K562 (cell line): Measurements from ENCODE around the gene ORC3. TPM values are rescaled to one million over a fixed set of nuclear protein-coding genes. Genes with fewer than 3 reads are reported as not detected.
A peak's percentile ranks its signal among the peaks of the same experiment; 100 is the strongest.

Source experiments
- ATAC-seq: fragments of 200-7000 bp; cut with Tn5 transposase; 3 replicates; pipeline ENCODE4 v1.9.1; 2020; ENCODE audit warnings: moderate library complexity
- BruUV-seq: library from RNA; stranded (reverse); fragments of 400-500 nt; replicated peaks from 2 replicates; lab custom pipeline; 2021; lab: Mats Ljungman, UMichigan
- CTCF ChIA-PET: fragments of 300-600 bp; formaldehyde crosslinking; extraction: SDS; loops from one replicate; lab custom pipeline; 2021; ENCODE audit warnings: low intra/inter-chr PET ratio; lab: Yijun Ruan, JAX
- POLR2A ChIA-PET: fragments of 300-600, 350-650 bp; sonication (Branson Sonifier 250); formaldehyde crosslinking; extraction: SDS; loops from one replicate; lab custom pipeline; 2021; ENCODE audit warnings: antibody characterized with exemption, inconsistent platforms; lab: Yijun Ruan, JAX
- DNase-seq, 4 experiments: peaks; one replicate each; pipeline versions ENCODE4 v3.0.0 to v3.0.0-alpha.2; 2011 to 2018; ENCODE audit warnings: low spot score in 3 of 4, mixed read lengths in 3 of 4; ENCODE audit errors: extremely low read depth in 1 of 4
- FAIRE-seq: peaks from 2 replicates; lab custom pipeline; 2011; peaks lifted over from hg19 to GRCh38; lab: Jason Lieb, UNC
- H2AFZ ChIP-seq: 2 replicates; pipeline ENCODE4 v1.6.0; 2011; ENCODE audit warnings: low read depth, low read length, control low read depth, inconsistent platforms
- H3K27ac ChIP-seq: fragments of 200-600 bp; 3 replicates; pipeline ENCODE4 v1.8.0; 2011; ENCODE audit warnings: low read depth, mild to moderate bottlenecking, control low read depth, inconsistent platforms, low read length, moderate library complexity, mixed read lengths; ENCODE audit errors: extremely low read depth
- H3K27me3 ChIP-seq, 2 experiments: fragments of 300-600 bp in 1 of 2; 2 replicates in 1 of 2; 3 replicates in 1 of 2; pipeline versions ENCODE4 v1.6.0 to v1.8.0; 2011; ENCODE audit warnings: inconsistent platforms in 2 of 2, low read length in 2 of 2, mild to moderate bottlenecking in 1 of 2, mixed read lengths in 1 of 2, moderate library complexity in 1 of 2; ENCODE audit not compliant: control insufficient read depth in 2 of 2, insufficient read depth in 2 of 2
- H3K36me3 ChIP-seq: fragments of 300-600 bp; 3 replicates; pipeline ENCODE4 v1.8.0; 2011; ENCODE audit warnings: mild to moderate bottlenecking, low read length, inconsistent platforms; ENCODE audit not compliant: control insufficient read depth, insufficient read depth
- H3K4me1 ChIP-seq, 2 experiments: fragments of 200-600 bp in 1 of 2; replicated peaks in 1 of 2; 2 replicates in 1 of 2; 3 replicates in 1 of 2; pipeline versions ENCODE4 v1.5.1 to v1.8.0; 2011; ENCODE audit warnings: inconsistent platforms in 2 of 2, low read length in 2 of 2, mild to moderate bottlenecking in 1 of 2, mixed read lengths in 1 of 2, moderate library complexity in 1 of 2; ENCODE audit not compliant: control insufficient read depth in 2 of 2, insufficient read depth in 2 of 2
- H3K4me2 ChIP-seq: 2 replicates; pipeline ENCODE4 v1.6.1; 2011; ENCODE audit warnings: low read length, control low read depth, inconsistent platforms, mixed read lengths; ENCODE audit not compliant: insufficient read depth
- H3K4me3 ChIP-seq: fragments of 200-600 bp; sonication (generic), shearing (Covaris generic); 2 replicates; pipeline ENCODE4 v1.5.1; 2016; ENCODE audit warnings: control low read depth, inconsistent platforms
- H3K79me2 ChIP-seq: fragments of 200-600 bp; 3 replicates; pipeline ENCODE4 v1.8.0; 2011; ENCODE audit warnings: low read length, inconsistent platforms; ENCODE audit not compliant: control insufficient read depth, insufficient read depth
- H3K9ac ChIP-seq, 2 experiments: 2 replicates each; pipeline versions ENCODE4 v1.6.0 to v1.6.1; 2011; ENCODE audit warnings: low read depth in 2 of 2, low read length in 2 of 2, control low read depth in 1 of 2, inconsistent platforms in 1 of 2, mild to moderate bottlenecking in 1 of 2, mixed read lengths in 1 of 2; ENCODE audit not compliant: insufficient read depth in 1 of 2
- H3K9me1 ChIP-seq: one replicate; pipeline ENCODE4 v1.6.0; 2011; ENCODE audit warnings: inconsistent platforms, mild to moderate bottlenecking, low read length, moderate library complexity; ENCODE audit not compliant: control insufficient read depth, insufficient read depth
- H3K9me3 ChIP-seq: replicated peaks from 2 replicates; pipeline ENCODE4 v1.5.1; 2011; ENCODE audit warnings: low read depth, low read length, inconsistent platforms; ENCODE audit not compliant: control insufficient read depth, insufficient read depth
- H4K20me1 ChIP-seq: replicated peaks from 2 replicates; pipeline ENCODE4 v1.6.1; 2011; ENCODE audit warnings: low read length, inconsistent platforms, mixed read lengths; ENCODE audit not compliant: control insufficient read depth, insufficient read depth
- CHD7 ChIP-seq: fragments of 200-600 bp; sonication (generic); IDR thresholded peaks from one replicate; pipeline ENCODE4 v1.6.1; 2012; ENCODE audit warnings: mild to moderate bottlenecking, low read depth, low read length, inconsistent platforms
- EZH2 ChIP-seq: IDR thresholded peaks from 2 replicates; pipeline ENCODE4 v1.6.1; 2012; ENCODE audit warnings: low read depth, mild to moderate bottlenecking, inconsistent platforms, low read length, borderline replicate concordance
- ILK ChIP-seq: fragments of 450-650 bp; IDR thresholded peaks from 2 replicates; pipeline ENCODE4 v1.6.1; 2016; ENCODE audit warnings: missing genetic modification characterization, low read depth, mild to moderate bottlenecking, missing compliant biosample characterization, moderate library complexity, borderline replicate concordance
- KLF13 ChIP-seq: fragments of 450-650 bp; IDR thresholded peaks from 2 replicates; pipeline ENCODE4 v1.6.1; 2016; ENCODE audit warnings: missing genetic modification characterization, low read depth, mild to moderate bottlenecking, missing compliant biosample characterization, moderate library complexity, borderline replicate concordance
- PREB ChIP-seq: sonication (generic); formaldehyde crosslinking; IDR thresholded peaks from 2 replicates; pipeline ENCODE4 v1.8.1; 2023; ENCODE audit warnings: mild to moderate bottlenecking, missing genetic modification reagents
- RAD21 ChIP-seq, 2 experiments: fragments of 250-450 bp in 1 of 2; fragments of 450-650 bp in 1 of 2; sonication (Bioruptor Pico) in 1 of 2; formaldehyde crosslinking in 1 of 2; IDR thresholded peaks in 1 of 2; conservative IDR thresholded peaks in 1 of 2; 2 replicates each; pipeline versions ENCODE4 v1.4.0 to v1.8.0; 2020 to 2022; ENCODE audit warnings: mild to moderate bottlenecking in 2 of 2, moderate library complexity in 1 of 2
- TRIM24 ChIP-seq, 2 experiments: fragments of 450-650 bp; IDR thresholded peaks; 2 replicates each; pipeline ENCODE4 v1.6.1; 2016
- ZBTB26 ChIP-seq: fragments of 450-650 bp; formaldehyde crosslinking; IDR thresholded peaks from 2 replicates; pipeline ENCODE4 v1.4.0; 2022; ENCODE audit warnings: missing genetic modification characterization
- in situ Hi-C: fragments of 300-500 bp; cut with MboI; formaldehyde crosslinking; loops from 4 replicates; pipeline ENCODE4 v1.15.0; 2018; ENCODE audit warnings: inconsistent platforms, mixed read lengths
- intact Hi-C: fragments of 100-400 bp; cut with micrococcal nuclease; formaldehyde crosslinking; loops from 2 replicates; pipeline ENCODE4 v1.14.2; 2022
- polyA plus RNA-seq, 8 experiments: library from polyadenylated mRNA; depleted of rRNA in 4 of 8; stranded (reverse) in 5 of 8; unstranded in 3 of 8; fragments of >200 nt; fragmentation: Nextera tagmentation in 2 of 8; fragmentation: Illumina TruSeq in 1 of 8; extraction: Ambion mirVana in 2 of 8; extraction: Trizol in 1 of 8; gene quantifications; 2 replicates each; pipeline versions ENCODE4 v1.2.1 to v1.2.3, GENCODE V29; 2011 to 2014; ENCODE audit warnings: inconsistent platforms in 1 of 8, missing spikeins in 1 of 8
- total RNA-seq, 7 experiments: library from RNA; depleted of rRNA in 6 of 7; stranded (reverse); fragments of >200 nt in 6 of 7; fragmentation: Illumina TruSeq in 2 of 7; extraction: Trizol in 2 of 7; gene quantifications; 2 replicates each; pipeline versions ENCODE4 v1.2.1 to v1.2.3, GENCODE V29; 2011 to 2021; ENCODE audit warnings: low replicate concordance in 1 of 7

Gene ORC3
- total and polyA plus RNA-seq, 9 of the 15 experiments (the other 6 are each of a cell fraction or from before 2014, with no cell fraction given) = 28.8 to 159 (median 74.8) TPM

GRCh38 chr6:87682310-87682709 is 92.4 kb downstream of the ORC3 start:
- H3K27me3 ChIP-seq = no peaks in the 10 kb centered on the region
- no peak overlapping the region for H2AFZ ChIP-seq
- CTCF ChIA-PET = no interaction called here
- no peaks in the 10 kb centered on the region for H3K4me1 ChIP-seq
- intact Hi-C loops (no loop called here), in situ Hi-C loops (no loop called here)
- ATAC-seq (no peak), FAIRE-seq (peak; percentile 46), DNase-seq (no peak)
- no TSS peak for BruUV-seq
- H4K20me1 ChIP-seq = no peaks in the 10 kb centered on the region; the same call in 1 of the 2 replicates
- H3K36me3 ChIP-seq = peaks cover 42% of the 10 kb centered on the region
- no peak overlapping the region for H3K4me2 ChIP-seq
- TF ChIP-seq RAD21 (CRISPR knock-in tag; conservative IDR thresholded peaks at IDR 0.05 in 1 of 2, IDR thresholded peaks at IDR 0.05 in 1 of 2) = no peak
- no peak for TF ChIP-seq PREB (CRISPR knock-in tag)
- no peak for TF ChIP-seq ZBTB26 (CRISPR knock-in tag)
- TF ChIP-seq ILK (tag) = no peak
- TF ChIP-seq KLF13 = no peak
- TF ChIP-seq EZH2 = no peak
- no peak for TF ChIP-seq TRIM24 (IDR thresholded peaks at IDR 0.05)
- TF ChIP-seq CHD7 = no peak
- H3K27ac ChIP-seq = no peak overlapping the region
- H3K4me3 ChIP-seq = no peak overlapping the region
- H3K9me1 ChIP-seq = no peaks in the 10 kb centered on the region
- POLR2A ChIA-PET = interaction anchor here (1.2 to 6.4 kb wide), 2 partner anchors 15 to 20 kb away, joined by 3 to 57 read pairs; partner anchors contain the start of gene AKIRIN2
- peaks cover 74% of the 10 kb centered on the region for H3K79me2 ChIP-seq
- H3K9me3 ChIP-seq = no peaks in the 10 kb centered on the region
- H3K9ac ChIP-seq = no peak overlapping the region
